ENCODE results near the gene SPATA20.

DNA sequence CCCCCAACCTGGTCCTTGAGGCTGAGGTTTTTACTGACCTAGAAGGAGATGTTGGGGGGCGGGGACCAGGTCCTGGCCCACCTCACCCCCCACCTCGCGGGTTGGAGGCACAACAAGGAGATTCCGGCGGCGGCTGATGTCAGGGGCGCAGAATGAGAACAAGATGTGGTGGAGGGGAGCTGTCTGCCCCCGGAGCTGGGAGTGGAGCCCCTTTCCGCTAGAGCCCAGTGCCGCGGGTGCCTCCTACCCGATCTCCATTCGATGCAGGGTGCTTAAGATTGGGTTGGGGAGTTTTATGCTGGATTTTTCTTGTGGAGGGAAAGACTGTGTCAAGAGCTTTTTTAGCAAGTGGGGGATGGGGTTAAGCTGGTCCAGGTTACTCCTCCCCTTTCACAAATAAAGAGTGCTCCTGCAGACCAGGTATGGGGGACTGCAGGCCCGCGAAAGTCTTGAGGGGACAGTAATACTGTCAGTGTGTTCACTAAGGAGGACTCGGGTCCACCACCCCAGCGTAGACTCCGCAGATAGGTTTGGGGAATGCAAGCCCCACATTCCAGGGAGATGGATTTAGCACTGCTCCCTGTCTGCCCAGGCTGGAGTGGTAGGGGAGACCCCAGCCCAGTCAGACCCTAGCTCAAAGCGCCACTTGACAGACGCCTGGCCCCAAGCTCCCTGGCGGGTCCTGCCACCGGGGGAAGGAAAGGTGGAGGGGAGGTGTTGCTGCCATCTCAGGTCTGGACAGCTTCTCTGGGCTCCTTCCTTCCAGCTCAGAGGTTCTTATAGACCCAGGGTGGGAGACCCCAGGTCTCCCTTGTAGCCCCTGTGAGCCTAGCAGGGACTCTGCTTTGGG lies 15.5 kb downstream of the SPATA20 start:
- TF ChIP-seq, protein P1, sequence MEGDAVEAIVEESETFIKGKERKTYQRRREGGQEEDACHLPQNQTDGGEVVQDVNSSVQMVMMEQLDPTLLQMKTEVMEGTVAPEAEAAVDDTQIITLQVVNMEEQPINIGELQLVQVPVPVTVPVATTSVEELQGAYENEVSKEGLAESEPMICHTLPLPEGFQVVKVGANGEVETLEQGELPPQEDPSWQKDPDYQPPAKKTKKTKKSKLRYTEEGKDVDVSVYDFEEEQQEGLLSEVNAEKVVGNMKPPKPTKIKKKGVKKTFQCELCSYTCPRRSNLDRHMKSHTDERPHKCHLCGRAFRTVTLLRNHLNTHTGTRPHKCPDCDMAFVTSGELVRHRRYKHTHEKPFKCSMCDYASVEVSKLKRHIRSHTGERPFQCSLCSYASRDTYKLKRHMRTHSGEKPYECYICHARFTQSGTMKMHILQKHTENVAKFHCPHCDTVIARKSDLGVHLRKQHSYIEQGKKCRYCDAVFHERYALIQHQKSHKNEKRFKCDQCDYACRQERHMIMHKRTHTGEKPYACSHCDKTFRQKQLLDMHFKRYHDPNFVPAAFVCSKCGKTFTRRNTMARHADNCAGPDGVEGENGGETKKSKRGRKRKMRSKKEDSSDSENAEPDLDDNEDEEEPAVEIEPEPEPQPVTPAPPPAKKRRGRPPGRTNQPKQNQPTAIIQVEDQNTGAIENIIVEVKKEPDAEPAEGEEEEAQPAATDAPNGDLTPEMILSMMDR (IDR thresholded peaks at IDR 0.05), result no peak
- no peak for TF ChIP-seq POLR2A (IDR thresholded peaks at IDR 0.05)
